Skeletal muscle satellite cell (primary cell): Measurements from ENCODE around the gene SNAPC2.

ENCODE experiments used
- H3K27me3 ChIP-seq: 2 replicates; pipeline ENCODE4 v1.7.0; 2013; ENCODE audit warnings: low read length; ENCODE audit not compliant: control insufficient read depth, insufficient read depth
- H3K36me3 ChIP-seq: 2 replicates; pipeline ENCODE4 v1.7.0; 2013; ENCODE audit warnings: mild to moderate bottlenecking, control low read depth, low read length; ENCODE audit not compliant: insufficient read depth
- H3K4me1 ChIP-seq: 2 replicates; pipeline ENCODE4 v1.7.0; 2013; ENCODE audit warnings: low read length; ENCODE audit not compliant: control insufficient read depth, insufficient read depth
- H3K4me2 ChIP-seq: 2 replicates; pipeline ENCODE4 v1.7.0; 2013; ENCODE audit warnings: mild to moderate bottlenecking, low read length
- H3K4me3 ChIP-seq: 2 replicates; pipeline ENCODE4 v1.7.0; 2013; ENCODE audit warnings: low read length
- H3K9ac ChIP-seq: 2 replicates; pipeline ENCODE4 v1.7.0; 2013; ENCODE audit warnings: mild to moderate bottlenecking, low read depth, low read length, moderate library complexity
- H3K9me3 ChIP-seq: replicated peaks from 2 replicates; pipeline ENCODE4 v1.7.0; 2013; ENCODE audit warnings: mild to moderate bottlenecking, control low read depth, low read length

The SNAPC2 gene

DNA sequence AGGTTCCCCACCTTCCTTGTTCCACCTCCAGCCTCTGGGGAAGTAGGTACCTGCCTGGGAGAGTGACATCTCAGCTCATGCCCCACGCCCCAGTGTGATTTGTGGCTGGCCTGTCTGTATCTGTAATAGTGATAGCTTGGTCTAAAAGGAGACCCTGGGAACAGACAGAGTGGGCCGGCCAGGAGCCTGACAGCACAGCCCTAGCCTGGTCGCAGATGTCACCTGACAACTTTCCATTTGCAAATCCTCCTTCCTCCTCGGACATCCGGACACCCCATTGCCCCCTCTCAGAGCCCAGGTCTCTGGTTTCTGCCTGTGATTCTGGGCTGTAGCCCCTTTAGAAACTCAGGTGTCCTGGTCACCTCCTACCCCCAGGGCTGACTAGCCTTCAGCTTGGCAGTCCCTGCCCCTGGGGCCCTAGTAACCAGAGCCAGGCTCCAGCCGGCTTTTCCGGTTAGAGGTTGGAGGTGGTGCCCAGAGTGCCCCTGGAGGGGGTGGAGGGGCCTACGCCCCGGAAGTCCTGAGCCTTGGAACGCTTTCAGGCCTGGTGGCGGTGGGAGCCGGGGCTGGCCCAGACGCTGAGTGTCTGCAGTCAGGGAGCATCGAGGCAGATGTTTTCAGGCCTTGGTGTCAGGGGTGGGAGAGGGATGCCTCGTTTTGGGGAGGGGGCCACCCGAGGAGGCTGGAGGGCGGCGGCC, 25.4 kb upstream of the SNAPC2 start:
- H3K4me1 ChIP-seq: peaks cover 13% of the 10 kb centered on the region
- H3K4me2 ChIP-seq: no peak overlapping the region
- no peaks in the 10 kb centered on the region for H3K27me3 ChIP-seq
- H3K9ac ChIP-seq: no peak overlapping the region
- peaks cover 6% of the 10 kb centered on the region for H3K36me3 ChIP-seq
- no peak overlapping the region for H3K4me3 ChIP-seq
- no peaks in the 10 kb centered on the region for H3K9me3 ChIP-seq

DNA sequence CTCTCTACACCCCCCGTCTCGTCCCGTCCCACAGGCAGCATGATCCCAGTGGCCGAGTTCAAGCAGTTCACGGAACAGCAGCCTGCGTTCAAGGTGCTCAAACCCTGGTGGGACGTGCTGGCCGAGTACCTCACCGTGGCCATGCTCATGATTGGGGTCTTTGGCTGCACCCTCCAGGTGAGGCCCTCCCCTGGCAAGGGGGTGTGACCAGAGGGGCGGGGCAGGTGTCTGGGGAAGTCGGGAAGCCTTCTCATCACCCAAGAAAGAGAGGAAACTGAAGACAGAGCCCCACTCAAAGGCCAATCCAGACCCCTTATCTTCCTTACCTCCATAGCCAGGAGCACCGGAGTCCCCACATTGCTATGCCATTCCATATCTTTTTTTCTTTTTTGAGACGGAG, 24.6 kb upstream of the SNAPC2 start:
- Histone ChIP-seq H3K4me2 (no peak overlapping the region), H3K36me3 (peaks cover 8% of the 10 kb centered on the region), H3K27me3 (no peaks in the 10 kb centered on the region), H3K9ac (no peak overlapping the region), H3K4me1 (peaks cover 13% of the 10 kb centered on the region), H3K4me3 (no peak overlapping the region), H3K9me3 (no peaks in the 10 kb centered on the region)

DNA sequence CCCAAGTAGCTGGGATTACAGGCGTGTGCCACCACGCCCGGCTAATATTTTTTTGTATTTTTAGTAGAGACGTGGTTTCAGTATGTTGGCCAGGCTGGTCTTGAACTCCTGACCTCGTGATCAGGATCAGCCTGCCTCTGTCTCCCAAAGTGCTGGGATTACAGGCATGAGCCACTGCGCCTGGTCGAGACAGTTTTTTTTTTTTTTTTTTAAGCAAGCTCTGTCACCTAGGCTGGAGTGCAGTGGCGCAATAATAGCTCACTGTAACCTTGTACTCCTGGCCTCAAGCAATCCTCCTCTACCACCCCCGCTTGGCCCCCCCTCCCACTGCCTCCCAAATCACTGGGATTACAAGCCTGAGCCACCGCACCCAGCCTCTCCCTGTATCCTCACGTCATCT, 22.8 kb upstream of the SNAPC2 start:
- no peak overlapping the region for H3K4me2 ChIP-seq
- H3K4me1 ChIP-seq: peaks cover 8% of the 10 kb centered on the region
- no peaks in the 10 kb centered on the region for H3K9me3 ChIP-seq
- no peak overlapping the region for H3K9ac ChIP-seq
- H3K27me3 ChIP-seq: no peaks in the 10 kb centered on the region
- peaks cover 8% of the 10 kb centered on the region for H3K36me3 ChIP-seq
- H3K4me3 ChIP-seq: no peak overlapping the region

DNA sequence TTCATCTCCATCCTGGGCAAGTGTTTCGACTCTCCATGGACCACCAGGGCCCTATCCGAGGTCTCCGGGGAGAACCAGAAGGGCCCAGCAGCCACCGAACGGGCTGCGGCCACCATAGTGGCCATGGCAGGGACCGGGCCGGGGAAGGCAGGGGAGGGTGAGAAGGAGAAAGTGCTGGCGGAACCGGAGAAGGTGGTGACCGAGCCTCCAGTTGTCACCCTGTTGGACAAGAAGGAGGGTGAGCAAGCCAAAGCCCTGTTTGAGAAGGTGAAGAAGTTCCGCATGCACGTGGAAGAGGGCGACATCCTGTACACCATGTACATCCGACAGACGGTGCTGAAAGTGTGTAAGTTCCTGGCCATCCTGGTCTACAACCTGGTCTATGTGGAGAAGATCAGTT, 21.2 kb upstream of the SNAPC2 start:
- Histone ChIP-seq H3K4me2 (no peak overlapping the region), H3K4me1 (peaks cover 17% of the 10 kb centered on the region), H3K27me3 (no peaks in the 10 kb centered on the region), H3K9ac (no peak overlapping the region), H3K9me3 (no peaks in the 10 kb centered on the region), H3K4me3 (no peak overlapping the region), H3K36me3 (peaks cover 8% of the 10 kb centered on the region)

DNA sequence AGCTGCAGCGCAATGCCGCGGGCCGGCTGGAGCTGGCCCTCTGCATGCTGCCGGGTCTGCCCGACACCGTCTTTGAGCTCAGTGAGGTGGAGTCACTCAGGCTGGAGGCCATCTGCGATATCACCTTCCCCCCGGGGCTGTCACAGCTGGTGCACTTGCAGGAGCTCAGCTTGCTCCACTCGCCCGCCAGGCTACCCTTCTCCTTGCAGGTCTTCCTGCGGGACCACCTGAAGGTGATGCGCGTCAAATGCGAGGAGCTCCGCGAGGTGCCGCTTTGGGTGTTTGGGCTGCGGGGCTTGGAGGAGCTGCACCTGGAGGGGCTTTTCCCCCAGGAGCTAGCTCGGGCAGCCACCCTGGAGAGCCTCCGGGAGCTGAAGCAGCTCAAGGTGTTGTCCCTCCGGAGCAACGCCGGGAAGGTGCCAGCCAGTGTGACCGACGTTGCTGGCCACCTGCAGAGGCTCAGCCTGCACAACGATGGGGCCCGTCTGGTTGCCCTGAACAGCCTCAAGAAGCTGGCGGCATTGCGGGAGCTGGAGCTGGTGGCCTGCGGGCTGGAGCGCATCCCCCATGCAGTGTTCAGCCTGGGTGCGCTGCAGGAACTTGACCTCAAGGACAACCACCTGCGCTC, 20.3 kb upstream of the SNAPC2 start:
- no peak overlapping the region for H3K9ac ChIP-seq
- H3K9me3 ChIP-seq: no peaks in the 10 kb centered on the region
- no peak overlapping the region for H3K4me2 ChIP-seq
- H3K27me3 ChIP-seq: no peaks in the 10 kb centered on the region
- peaks cover 8% of the 10 kb centered on the region for H3K36me3 ChIP-seq
- no peak overlapping the region for H3K4me3 ChIP-seq
- H3K4me1 ChIP-seq: peaks cover 17% of the 10 kb centered on the region

DNA sequence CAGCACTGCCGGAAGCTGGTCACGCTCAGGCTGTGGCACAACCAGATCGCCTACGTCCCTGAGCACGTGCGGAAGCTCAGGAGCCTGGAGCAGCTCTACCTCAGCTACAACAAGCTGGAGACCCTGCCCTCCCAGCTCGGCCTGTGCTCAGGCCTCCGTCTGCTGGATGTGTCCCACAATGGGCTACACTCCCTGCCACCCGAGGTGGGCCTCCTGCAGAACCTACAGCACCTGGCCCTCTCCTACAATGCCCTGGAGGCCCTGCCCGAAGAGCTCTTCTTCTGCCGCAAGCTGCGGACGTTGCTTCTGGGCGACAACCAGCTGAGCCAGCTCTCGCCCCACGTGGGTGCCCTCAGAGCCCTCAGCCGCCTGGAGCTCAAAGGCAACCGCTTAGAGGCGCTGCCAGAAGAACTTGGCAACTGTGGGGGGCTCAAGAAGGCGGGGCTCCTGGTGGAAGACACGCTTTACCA, 19.7 kb upstream of the SNAPC2 start:
- H3K4me3 ChIP-seq: no peak overlapping the region
- H3K36me3 ChIP-seq: peaks cover 8% of the 10 kb centered on the region
- no peak overlapping the region for H3K4me2 ChIP-seq
- H3K9ac ChIP-seq: no peak overlapping the region
- no peaks in the 10 kb centered on the region for H3K27me3 ChIP-seq
- H3K4me1 ChIP-seq: peaks cover 16% of the 10 kb centered on the region
- no peaks in the 10 kb centered on the region for H3K9me3 ChIP-seq

DNA sequence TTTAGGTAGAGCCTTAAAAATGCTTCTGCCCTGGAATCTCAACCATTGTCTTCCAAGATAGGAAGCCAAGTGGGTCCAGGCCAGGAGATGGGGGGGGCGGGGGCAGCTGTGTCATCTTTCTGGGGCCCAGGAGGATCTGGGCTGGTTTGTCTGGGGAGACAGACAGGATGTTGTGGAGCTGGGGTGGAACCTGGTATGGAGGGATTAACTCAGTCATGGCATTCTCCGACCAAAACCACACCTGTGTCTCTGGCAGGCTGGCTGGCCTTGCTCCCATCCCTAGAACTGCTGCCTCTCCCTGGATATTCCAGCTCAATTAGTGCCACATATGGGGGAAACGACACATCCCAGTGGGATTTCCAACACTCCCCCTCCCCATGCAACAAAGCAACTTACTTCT, 19.2 kb upstream of the SNAPC2 start:
- Histone ChIP-seq H3K27me3 (no peaks in the 10 kb centered on the region), H3K36me3 (peaks cover 8% of the 10 kb centered on the region), H3K9ac (no peak overlapping the region), H3K4me2 (no peak overlapping the region), H3K4me3 (no peak overlapping the region), H3K9me3 (no peaks in the 10 kb centered on the region), H3K4me1 (peaks cover 16% of the 10 kb centered on the region)

DNA sequence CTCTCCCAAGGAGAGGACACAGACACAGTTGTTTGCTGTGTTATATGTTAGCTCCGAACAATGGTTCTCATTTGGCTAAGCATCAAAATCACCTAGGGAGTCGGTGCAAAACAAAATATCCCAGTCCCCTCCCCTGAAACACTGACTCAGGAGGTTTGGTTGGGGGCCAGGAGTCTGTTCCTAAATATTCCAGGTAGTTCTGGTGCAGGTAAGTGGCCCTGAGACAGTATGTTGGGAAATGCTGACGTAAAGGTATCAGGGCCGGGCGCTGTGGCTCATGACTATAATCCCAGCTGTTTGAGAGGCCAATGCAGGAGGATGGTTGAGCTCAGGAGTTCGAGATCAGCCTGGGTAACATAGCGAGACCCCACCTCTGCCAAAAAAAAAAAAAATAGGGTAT, 18.8 kb upstream of the SNAPC2 start:
- Histone ChIP-seq H3K36me3 (peaks cover 8% of the 10 kb centered on the region), H3K4me3 (no peak overlapping the region), H3K27me3 (no peaks in the 10 kb centered on the region), H3K9me3 (no peaks in the 10 kb centered on the region), H3K9ac (no peak overlapping the region), H3K4me1 (peaks cover 16% of the 10 kb centered on the region), H3K4me2 (no peak overlapping the region)

DNA sequence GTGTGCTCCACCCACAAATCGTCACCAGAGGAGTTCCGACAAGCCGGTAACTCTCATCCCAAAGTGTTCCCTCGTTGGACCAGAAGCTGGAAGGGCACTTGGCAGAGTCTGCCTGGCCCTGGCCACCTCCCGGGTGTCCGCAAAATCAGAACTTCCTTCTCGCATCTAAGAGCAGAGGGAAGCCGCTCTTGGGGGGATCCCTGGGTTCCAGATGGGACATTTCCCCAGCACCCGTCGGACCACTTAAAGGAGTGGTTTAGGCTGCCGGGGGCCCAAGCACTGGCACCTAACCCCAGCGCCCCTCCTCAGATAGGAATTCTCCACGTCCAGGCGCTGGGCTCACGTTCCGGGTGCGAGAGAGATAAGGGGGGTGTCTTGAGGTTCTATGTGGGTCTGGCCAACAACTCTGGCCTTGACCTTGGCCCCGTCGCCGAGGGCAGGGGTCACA, 17.3 kb upstream of the SNAPC2 start:
- H3K27me3 ChIP-seq: no peaks in the 10 kb centered on the region
- H3K36me3 ChIP-seq: peaks cover 13% of the 10 kb centered on the region
- peak overlapping the region; percentile 85 for H3K4me2 ChIP-seq
- peak overlapping the region; percentile 74 for H3K4me3 ChIP-seq
- H3K4me1 ChIP-seq: peaks cover 16% of the 10 kb centered on the region
- H3K9me3 ChIP-seq: no peaks in the 10 kb centered on the region
- peak overlapping the region; percentile 79 for H3K9ac ChIP-seq

DNA sequence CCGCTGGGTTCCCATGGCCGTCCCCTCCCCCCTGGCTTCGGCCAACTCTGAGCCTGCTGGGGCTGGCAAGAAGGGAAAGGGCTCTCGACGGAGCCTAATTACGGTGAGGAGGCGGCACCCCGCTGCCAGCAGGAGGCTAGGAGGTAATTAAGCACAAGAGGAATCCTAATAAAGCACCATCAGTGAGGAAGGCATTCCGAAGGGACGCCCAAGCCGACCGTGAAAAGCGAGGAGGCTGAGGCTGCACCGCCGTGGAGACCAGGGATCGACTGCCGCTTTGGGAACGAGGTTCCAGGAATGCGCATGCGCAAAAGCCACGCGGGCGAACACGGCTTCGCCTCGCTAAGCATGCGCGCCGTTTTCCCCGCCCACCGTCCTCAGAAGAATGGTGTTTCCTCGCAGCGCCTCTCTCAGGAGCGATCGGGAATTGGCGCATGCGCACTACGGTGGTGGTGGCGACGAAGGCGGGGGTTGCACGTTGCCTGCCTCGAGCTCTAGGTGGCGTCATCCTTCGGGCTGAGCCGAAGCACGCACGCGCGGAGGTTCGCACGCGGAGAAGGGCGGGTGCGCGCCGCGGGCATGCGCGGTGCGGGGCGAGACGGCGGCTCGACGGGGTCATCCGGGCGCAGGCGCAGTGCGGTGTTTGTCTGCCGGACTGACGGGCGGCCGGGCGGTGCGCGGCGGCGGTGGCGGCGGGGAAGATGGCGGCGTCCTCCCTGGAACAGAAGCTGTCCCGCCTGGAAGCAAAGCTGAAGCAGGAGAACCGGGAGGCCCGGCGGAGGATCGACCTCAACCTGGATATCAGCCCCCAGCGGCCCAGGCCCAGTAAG, 16.7 kb upstream of the SNAPC2 start, which contains the start of gene MAP2K7:
MAP2K7 (plus strand) TSS at position 634 of the 830 bp plus-strand sequence; CDS start at position 702, 68 bp downstream.
- Histone ChIP-seq H3K36me3 (peaks cover 13% of the 10 kb centered on the region), H3K27me3 (no peaks in the 10 kb centered on the region), H3K9ac (peak within 1 kb of the TSS; percentile 93), H3K4me3 (peak within 1 kb of the TSS; percentile 81), H3K4me1 (peaks cover 16% of the 10 kb centered on the region), H3K4me2 (peak within 1 kb of the TSS; percentile 94), H3K9me3 (no peaks in the 10 kb centered on the region)
